GM12874 (cell line): Measurements from ENCODE around the gene KLHL21.

ENCODE experiments used
- TF ChIP-seq, protein P1 (sequence below): IDR thresholded peaks from 2 replicates; pipeline ENCODE4 v1.5.1; 2011; ENCODE audit warnings: low read depth, mild to moderate bottlenecking, control low read depth, low read length, moderate library complexity; ENCODE audit not compliant: insufficient read depth

KLHL21 gene

DNA sequence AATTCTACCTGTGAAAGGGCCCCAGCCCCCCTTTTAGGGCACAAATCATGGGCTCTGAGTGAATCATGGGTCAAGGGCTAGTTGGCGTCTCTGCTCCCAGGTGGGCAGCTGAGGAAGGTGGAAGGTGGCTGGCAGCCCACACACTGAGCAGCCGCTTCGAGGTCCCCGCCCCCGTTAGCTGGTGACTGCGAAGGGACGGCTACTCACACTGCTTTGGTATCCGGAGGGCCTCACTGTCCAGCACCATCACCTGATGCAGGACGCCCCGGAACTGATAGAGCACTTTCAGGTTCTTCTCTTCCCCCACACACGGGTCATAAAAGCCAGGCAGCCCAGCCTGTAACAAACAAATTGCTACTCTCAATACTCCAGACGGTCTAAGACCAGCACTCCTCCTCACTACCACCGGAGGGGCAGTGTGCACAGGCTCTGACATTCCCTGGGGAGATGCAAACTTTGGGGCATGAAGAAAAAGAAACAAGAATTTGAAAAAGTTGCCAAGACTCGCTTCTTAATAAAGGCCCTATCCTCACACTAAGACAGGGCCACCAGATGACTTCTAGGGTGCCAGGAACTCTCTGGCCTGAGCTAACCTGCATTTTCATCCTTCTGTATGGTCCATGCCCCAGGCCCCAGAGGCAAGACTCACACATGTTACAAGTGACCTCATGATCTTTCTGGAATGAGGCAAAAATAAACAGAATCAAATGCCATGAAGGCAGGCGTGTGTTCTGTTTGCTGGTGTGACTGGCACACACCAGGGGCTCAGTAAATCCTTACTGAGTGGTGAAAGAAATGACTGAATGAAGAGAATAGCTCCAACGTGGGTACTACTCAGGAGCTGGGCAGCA, 33.5 kb upstream of the KLHL21 start:
- TF ChIP-seq, protein P1, sequence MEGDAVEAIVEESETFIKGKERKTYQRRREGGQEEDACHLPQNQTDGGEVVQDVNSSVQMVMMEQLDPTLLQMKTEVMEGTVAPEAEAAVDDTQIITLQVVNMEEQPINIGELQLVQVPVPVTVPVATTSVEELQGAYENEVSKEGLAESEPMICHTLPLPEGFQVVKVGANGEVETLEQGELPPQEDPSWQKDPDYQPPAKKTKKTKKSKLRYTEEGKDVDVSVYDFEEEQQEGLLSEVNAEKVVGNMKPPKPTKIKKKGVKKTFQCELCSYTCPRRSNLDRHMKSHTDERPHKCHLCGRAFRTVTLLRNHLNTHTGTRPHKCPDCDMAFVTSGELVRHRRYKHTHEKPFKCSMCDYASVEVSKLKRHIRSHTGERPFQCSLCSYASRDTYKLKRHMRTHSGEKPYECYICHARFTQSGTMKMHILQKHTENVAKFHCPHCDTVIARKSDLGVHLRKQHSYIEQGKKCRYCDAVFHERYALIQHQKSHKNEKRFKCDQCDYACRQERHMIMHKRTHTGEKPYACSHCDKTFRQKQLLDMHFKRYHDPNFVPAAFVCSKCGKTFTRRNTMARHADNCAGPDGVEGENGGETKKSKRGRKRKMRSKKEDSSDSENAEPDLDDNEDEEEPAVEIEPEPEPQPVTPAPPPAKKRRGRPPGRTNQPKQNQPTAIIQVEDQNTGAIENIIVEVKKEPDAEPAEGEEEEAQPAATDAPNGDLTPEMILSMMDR = no peak

DNA sequence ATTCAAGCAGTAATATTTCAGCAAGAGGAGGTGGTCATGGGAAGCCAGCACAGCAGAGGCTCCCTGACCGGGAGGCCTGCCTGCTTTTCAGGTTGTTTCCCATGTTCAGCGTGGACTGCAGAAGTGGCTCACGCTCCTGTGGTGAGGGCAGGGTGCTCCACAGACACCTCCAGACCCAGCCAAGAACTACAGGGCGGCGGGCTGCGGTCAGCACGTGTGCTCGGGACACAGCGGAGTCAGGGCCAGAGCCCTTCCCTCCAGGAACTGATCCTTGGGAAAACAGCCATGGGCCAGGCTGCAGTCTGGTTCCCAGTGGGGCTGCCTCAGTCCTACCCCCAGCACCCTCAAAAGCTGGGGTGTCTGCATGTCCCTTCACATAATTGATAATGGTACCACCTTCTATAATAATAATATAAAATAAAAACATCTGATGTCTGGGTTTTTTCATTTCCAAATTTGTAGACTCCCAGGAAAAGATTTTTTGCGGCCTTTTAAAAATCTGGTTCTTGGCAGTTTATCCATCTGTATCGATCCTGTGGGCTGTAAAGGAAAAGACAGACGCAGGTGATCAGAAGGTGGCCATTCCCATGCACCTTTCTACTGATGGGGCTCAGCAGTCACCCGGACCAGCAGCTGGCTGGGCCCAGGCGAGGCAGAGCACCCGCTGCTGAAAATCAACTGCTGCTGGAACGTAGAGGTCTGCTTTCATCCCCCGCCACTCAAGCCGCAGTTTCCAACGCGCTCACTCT, 32.7 kb upstream of the KLHL21 start:
- TF ChIP-seq, protein P1 = no peak

DNA sequence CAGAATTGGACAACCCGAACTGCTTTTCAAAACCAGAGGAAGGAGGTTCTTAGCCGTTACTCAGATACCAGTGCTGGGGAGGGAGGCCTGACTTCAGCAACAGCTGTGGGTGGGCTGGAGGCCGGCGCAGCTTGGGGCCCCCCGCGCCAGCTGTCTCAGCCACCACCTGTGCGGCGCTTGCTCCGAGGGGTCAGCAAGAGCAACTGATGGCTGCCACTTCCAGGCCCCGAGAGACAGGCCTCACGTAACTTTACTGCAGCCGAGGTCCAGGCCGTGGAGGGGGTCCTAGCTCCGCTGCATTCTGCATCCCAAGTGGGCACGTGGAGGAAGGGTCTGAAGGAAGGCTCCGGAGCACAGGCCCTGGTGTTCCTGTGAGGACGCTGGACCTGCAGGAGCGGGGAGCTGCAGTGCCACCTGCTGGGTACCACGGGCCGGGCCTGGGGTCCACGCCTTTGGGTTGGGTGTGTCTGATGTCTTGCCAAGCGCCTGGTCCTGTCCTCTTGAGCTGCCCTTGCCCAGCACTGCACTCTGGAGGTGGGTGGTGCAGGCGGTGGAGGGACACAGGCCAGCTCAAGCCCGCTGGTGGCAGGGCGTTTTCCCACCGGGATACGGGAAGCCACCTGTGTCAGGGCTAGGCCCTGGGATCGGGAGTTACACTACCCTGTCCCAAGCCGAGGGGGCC, 31.8 kb upstream of the KLHL21 start:
- TF ChIP-seq, protein P1 = peak; percentile 58

DNA sequence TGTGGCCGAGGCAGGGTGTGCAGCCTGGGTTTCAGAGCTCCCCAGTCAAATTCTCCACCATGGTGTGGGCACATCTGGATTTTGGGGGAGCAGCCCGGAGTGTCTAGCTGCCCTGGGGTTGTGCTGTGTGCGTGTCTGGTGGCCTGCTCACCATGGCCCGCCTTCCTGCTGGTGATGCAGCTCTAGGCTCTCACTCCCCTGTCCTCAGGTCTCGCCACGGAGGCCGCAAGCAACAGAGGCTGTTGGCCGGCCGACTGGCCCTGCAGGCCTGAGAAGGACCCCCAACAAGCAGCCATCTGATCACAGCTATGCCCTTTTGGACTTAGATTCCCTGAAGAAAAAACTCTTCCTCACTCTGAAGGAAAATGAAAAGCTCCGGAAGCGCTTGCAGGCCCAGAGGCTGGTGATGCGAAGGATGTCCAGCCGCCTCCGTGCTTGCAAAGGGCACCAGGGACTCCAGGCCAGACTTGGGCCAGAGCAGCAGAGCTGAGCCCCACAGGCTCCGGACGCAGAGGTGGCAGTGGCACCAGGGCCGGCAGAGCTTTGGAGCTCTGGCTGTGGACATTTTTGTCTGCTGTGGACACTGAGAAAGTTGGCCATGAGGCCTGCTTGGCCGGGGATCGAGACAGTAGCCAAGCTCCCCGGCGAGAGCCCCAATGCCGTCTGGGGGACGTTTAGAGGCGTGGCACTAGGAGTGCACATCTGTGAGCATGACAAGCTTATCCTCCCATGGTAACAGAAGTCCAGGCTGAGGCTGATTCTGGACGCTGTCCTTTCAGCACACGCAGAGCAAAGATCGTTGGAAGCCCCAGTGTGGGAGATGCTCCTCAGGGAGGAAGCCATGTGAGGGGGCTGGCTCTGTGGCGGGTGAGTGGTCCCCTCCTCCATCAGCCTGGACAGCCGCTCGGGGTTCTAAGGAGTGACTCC, 30.2 kb upstream of the KLHL21 start:
- TF ChIP-seq, protein P1 = no peak

DNA sequence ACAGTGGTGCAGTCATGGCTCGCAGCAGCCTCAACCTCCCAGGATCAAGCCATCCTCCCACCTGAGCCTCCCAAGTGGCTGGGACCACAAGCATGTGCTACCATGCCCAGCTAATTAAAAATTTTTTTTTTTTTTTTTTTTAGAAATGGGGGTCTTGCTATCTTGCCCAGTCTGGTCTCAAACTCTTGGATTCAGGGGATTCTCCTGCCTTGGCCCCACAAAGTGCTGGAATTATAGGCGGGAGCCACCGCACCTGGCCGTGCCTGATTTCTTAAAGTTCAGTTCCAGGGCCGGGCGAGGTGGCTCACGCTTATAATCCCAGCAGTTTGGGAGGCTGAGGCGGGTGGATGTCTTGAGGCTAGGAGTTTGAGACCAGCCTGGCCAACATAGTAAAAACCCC, 28.4 kb upstream of the KLHL21 start:
- TF ChIP-seq, protein P1 = no peak

DNA sequence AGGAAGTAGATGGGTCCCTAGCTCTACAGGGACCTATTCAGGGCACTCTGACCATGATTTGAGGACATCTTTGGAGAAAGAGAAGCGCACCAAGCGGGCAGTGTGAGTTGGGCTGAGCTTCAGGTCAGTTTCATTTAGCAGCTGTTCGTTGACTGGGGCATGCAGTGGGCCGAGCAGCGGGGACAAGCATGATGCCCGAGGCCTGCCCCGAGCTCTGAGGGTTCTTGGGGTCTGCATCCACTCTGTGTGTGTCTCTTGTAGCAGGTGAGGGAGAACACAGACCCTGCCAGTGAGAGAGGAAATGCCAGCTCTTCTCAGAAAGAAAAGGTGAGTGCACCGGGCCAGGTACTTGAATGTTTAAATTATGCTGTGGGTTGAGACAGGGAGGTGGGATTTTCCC, 27.4 kb upstream of the KLHL21 start:
- TF ChIP-seq, protein P1 = no peak
